OCI-LY3 (cell line): ENCODE data around the gene SDSL.

ENCODE experiments used
- EZH2phosphoT487 ChIP-seq: fragments of 200-600 bp; shearing (Covaris generic); IDR thresholded peaks from 2 replicates; pipeline ENCODE4 v1.6.1; 2018; ENCODE audit warnings: antibody characterized with exemption, mixed run types, low read depth
- TF ChIP-seq, protein P1 (sequence below): fragments of 200-600, 300-600 bp; sonication (generic); IDR thresholded peaks from 2 replicates; pipeline ENCODE4 v1.5.1; 2014; ENCODE audit warnings: antibody characterized with exemption, low read length, low read depth

DNA sequence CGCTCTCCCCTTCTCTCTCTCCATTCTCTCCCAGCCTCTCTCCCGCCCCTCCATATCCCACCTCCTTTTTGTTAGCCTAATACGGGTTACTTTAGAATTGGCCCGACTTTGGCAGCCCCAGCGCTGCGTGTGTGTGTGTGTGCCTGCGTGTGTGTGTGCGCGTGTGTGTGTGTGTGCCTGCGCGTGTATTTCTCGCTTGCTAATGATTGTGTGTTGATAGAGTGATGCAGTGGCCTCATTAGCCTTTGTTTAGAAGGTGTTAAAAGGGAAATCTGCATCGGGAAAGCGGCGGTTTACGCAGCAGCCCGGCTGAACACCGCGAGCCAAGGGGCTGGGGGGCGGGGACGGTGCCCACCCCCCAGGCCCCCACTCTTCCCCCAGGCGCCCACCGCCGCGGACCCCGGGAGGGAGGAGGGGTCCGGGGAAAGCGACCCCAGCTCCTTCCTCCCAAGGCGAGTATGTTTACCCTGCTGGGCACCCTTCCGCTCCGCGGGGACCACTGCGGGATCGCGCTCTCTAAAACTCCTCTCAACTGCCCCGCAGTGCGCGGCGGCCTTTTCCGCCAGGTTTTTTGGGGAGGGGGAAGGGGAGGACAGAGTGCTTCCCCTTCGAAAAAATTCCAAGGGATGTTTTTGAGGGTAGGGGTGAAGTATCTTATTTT lies 56.3 kb downstream of the SDSL start:
- TF ChIP-seq, protein P1, sequence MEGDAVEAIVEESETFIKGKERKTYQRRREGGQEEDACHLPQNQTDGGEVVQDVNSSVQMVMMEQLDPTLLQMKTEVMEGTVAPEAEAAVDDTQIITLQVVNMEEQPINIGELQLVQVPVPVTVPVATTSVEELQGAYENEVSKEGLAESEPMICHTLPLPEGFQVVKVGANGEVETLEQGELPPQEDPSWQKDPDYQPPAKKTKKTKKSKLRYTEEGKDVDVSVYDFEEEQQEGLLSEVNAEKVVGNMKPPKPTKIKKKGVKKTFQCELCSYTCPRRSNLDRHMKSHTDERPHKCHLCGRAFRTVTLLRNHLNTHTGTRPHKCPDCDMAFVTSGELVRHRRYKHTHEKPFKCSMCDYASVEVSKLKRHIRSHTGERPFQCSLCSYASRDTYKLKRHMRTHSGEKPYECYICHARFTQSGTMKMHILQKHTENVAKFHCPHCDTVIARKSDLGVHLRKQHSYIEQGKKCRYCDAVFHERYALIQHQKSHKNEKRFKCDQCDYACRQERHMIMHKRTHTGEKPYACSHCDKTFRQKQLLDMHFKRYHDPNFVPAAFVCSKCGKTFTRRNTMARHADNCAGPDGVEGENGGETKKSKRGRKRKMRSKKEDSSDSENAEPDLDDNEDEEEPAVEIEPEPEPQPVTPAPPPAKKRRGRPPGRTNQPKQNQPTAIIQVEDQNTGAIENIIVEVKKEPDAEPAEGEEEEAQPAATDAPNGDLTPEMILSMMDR: no peak
- no peak for TF ChIP-seq EZH2phosphoT487
